Esophagus squamous epithelium (tissue), 5 donors: ENCODE data around the gene ABCA6. TPM values are rescaled to one million over a fixed set of nuclear protein-coding genes. Genes with fewer than 3 reads are reported as not detected.

Experiments
- DNase-seq: peaks from one replicate; lab custom pipeline; 2025; lab: John Stamatoyannopoulos, UW
- H3K27ac ChIP-seq, 4 donors: fragments of 200-600 bp; sonication (generic); one replicate each; pipeline ENCODE4 v1.5.1; 2016 to 2019; ENCODE audit warnings: mild to moderate bottlenecking in 1 of 4
- H3K27me3 ChIP-seq, 4 donors: fragments of 200-600 bp; sonication (generic); 1 replicate in 3 of 4; 2 replicates in 1 of 4; pipeline versions ENCODE4 v1.5.1 to v1.6.0; 2017 to 2021; ENCODE audit warnings: antibody characterized with exemption in 1 of 4
- H3K36me3 ChIP-seq, 3 donors: fragments of 200-600 bp; sonication (generic); one replicate each; pipeline ENCODE4 v1.5.1; 2016 to 2019
- H3K4me1 ChIP-seq, 3 donors: fragments of 200-600 bp; sonication (generic); one replicate each; pipeline ENCODE4 v1.5.1; 2017 to 2019
- H3K4me3 ChIP-seq, 4 donors: fragments of 200-600 bp; sonication (generic); 1 replicate in 3 of 4; 2 replicates in 1 of 4; pipeline ENCODE4 v1.5.1; 2016 to 2019; ENCODE audit warnings: mild to moderate bottlenecking in 2 of 4, moderate library complexity in 1 of 4
- H3K9me3 ChIP-seq, 3 donors: fragments of 200-600 bp; sonication (generic); one replicate each; pipeline ENCODE4 v1.5.1; 2016 to 2019
- CTCF ChIP-seq, 6 experiments: fragments of 450-650 bp in 4 of 6; fragments of 200-600 bp in 2 of 6; sonication (generic) in 2 of 6; IDR thresholded peaks; one replicate each; pipeline ENCODE4 v1.5.1; 2016 to 2019; ENCODE audit warnings: antibody characterized with exemption in 6 of 6, mild to moderate bottlenecking in 4 of 6, moderate library complexity in 4 of 6
- POLR2A ChIP-seq, 4 donors: fragments of 450-650 bp; IDR thresholded peaks; one replicate each; pipeline ENCODE4 v1.6.1; 2017; ENCODE audit warnings: antibody characterized with exemption in 4 of 4, mild to moderate bottlenecking in 4 of 4, moderate library complexity in 3 of 4
- WGBS, 2 donors: methylation state at CpG; one replicate each; pipeline ENCODE4 v1.1.5; 2018; 5-methylcytosine and 5-hydroxymethylcytosine counted together
- intact Hi-C: fragments of 100-400 bp; cut with DNase I; formaldehyde crosslinking; loops from one replicate; pipeline ENCODE4 v1.15.0; 2022
- total RNA-seq, 4 donors: library from RNA; depleted of rRNA; stranded (reverse); fragments of >200 nt; gene quantifications; one replicate each; pipeline ENCODE4 v1.1.0, GENCODE V29; 2016
- donor health status: DM: yes; HTN: yes; CAD: no.

ABCA6 gene
- total RNA-seq, 4 donors from 2014 or later: 4.2 to 52.1 (median 8.9) TPM

GRCh38 chr17:69179227-69179952, 37.7 kb upstream of the ABCA6 start:
- intact Hi-C loops: no loop called here
- H3K36me3 ChIP-seq: no peaks in the 10 kb centered on the region
- no peaks in the 10 kb centered on the region for H3K9me3 ChIP-seq
- WGBS, 2 donors: 24 to 42% methylated on average over 4 of the region's 4 CpGs
- peaks cover 3 to 21% (median 4%) of the 10 kb centered on the region in 3 donors for H3K4me1 ChIP-seq
- DNase-seq: no peak
- no peaks in the 10 kb centered on the region for H3K27me3 ChIP-seq
- no peak overlapping the region for H3K4me3 ChIP-seq
- H3K27ac ChIP-seq: no peak overlapping the region
- no peak for TF ChIP-seq CTCF (IDR thresholded peaks at IDR 0.05)
- no peak for TF ChIP-seq POLR2A (IDR thresholded peaks at IDR 0.05)

GRCh38 chr17:69176457-69176795, 34.7 kb upstream of the ABCA6 start:
- Histone ChIP-seq H3K4me3 (no peak overlapping the region), H3K27ac (no peak overlapping the region), H3K27me3 (no peaks in the 10 kb centered on the region), H3K9me3 (no peaks in the 10 kb centered on the region), H3K4me1 (peaks cover 3 to 21% (median 4%) of the 10 kb centered on the region in 3 donors), H3K36me3 (no peaks in the 10 kb centered on the region)
- DNase-seq: no peak
- intact Hi-C loops: no loop called here
- TF ChIP-seq POLR2A (IDR thresholded peaks at IDR 0.05) (no peak), CTCF (IDR thresholded peaks at IDR 0.05) (no peak)
- 92 to 94% methylated on average over 1 of the region's 1 CpG for WGBS, 2 donors

- Histone ChIP-seq H3K27ac (no peak overlapping the region), H3K36me3 (no peaks in the 10 kb centered on the region), H3K4me1 (peaks cover 3 to 21% (median 4%) of the 10 kb centered on the region in 3 donors), H3K27me3 (no peaks in the 10 kb centered on the region), H3K9me3 (no peaks in the 10 kb centered on the region), H3K4me3 (no peak overlapping the region)
- intact Hi-C loops: no loop called here
- WGBS, 2 donors: 63 to 75% methylated on average over 4 of the region's 4 CpGs
- TF ChIP-seq CTCF (IDR thresholded peaks at IDR 0.05): no peak
- DNase-seq: no peak
Measured at GRCh38 chr17:69175625-69176456, 34.1 kb upstream of the ABCA6 start.

GRCh38 chr17:69175262-69175624, 33.5 kb upstream of the ABCA6 start:
- Histone ChIP-seq H3K9me3 (no peaks in the 10 kb centered on the region), H3K27ac (no peak overlapping the region), H3K4me1 (peaks cover 3 to 21% (median 4%) of the 10 kb centered on the region in 3 donors), H3K36me3 (no peaks in the 10 kb centered on the region), H3K27me3 (no peaks in the 10 kb centered on the region), H3K4me3 (no peak overlapping the region)
- intact Hi-C loops: no loop called here
- WGBS, 2 donors: 74 to 83% methylated on average over 4 of the region's 4 CpGs
- DNase-seq: no peak
- TF ChIP-seq POLR2A (IDR thresholded peaks at IDR 0.05) (no peak), CTCF (IDR thresholded peaks at IDR 0.05) (no peak)

- Histone ChIP-seq H3K4me3 (no peak overlapping the region), H3K9me3 (no peaks in the 10 kb centered on the region), H3K27me3 (no peaks in the 10 kb centered on the region), H3K27ac (no peak overlapping the region), H3K36me3 (no peaks in the 10 kb centered on the region), H3K4me1 (peaks cover 0 to 9% (median 1%) of the 10 kb centered on the region in 3 donors)
- TF ChIP-seq CTCF (IDR thresholded peaks at IDR 0.05) (no peak), POLR2A (IDR thresholded peaks at IDR 0.05) (no peak)
- DNase-seq: no peak
- intact Hi-C loops: no loop called here
- WGBS, 2 donors: 43 to 64% methylated on average over 2 of the region's 2 CpGs
Measured at GRCh38 chr17:69173118-69173517, 31.4 kb upstream of the ABCA6 start.
